GM13976 (cell line): Measurements from ENCODE around the gene POLR1C.
"Not testable (repeated sequence)": the region's sequence is repeated elsewhere in the genome, so short reads cannot be mapped to it uniquely, and the experiment has no call there.

Experiments
- DNase-seq: peaks from one replicate; pipeline ENCODE4 v3.0.0; 2012; ENCODE audit warnings: low spot score
- in situ Hi-C: fragments of 300-500 bp; cut with MboI; formaldehyde crosslinking; loops from one replicate; pipeline ENCODE4 v1.12.0; 2022; ENCODE audit warnings: low sequenced_read_pairs, mixed read lengths, inconsistent platforms; ENCODE audit not compliant: unreplicated experiment
- TF ChIP-seq, protein P1 (sequence below): IDR thresholded peaks from 2 replicates; pipeline ENCODE4 v1.5.1; 2012; ENCODE audit warnings: borderline replicate concordance, mild to moderate bottlenecking; ENCODE audit not compliant: insufficient read depth; ENCODE audit errors: extremely low read depth, missing control alignments, control extremely low read depth

Gene POLR1C, protein sequence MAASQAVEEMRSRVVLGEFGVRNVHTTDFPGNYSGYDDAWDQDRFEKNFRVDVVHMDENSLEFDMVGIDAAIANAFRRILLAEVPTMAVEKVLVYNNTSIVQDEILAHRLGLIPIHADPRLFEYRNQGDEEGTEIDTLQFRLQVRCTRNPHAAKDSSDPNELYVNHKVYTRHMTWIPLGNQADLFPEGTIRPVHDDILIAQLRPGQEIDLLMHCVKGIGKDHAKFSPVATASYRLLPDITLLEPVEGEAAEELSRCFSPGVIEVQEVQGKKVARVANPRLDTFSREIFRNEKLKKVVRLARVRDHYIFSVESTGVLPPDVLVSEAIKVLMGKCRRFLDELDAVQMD

DNA sequence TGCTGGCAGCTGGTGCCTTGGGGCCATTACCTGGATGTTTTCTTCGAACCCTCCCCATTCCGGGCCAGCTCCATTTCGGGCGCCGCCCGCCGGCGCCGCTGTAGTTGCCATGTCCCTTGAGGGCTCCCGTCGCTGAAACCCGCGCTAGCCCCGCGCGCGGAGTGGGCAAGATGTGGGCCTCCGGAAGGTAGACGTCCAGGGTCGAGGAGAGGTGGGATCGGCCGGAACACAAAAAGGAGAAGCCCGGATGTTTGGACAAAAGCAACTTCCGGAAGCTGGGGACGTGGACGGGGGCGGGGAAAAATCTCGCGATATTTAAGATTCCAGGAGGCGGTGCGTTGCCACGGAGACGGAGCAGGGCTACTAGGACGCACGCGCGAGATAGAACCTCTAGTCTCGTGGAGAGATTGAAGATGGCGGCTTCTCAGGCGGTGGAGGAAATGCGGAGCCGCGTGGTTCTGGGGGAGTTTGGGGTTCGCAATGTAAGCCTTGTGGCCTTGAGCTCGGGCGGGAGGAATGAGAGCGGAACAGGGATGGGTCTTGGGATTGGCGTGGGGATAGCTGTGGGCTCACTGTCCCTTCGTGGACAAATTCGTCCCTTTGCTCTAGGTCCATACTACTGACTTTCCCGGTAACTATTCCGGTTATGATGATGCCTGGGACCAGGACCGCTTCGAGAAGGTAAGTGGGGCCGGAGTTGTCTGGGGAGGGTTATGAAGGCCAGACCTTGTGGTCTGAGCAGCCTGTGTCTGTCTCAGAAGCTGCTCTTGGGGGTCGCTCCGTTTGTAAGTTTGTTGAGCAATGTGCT, at the start of gene POLR1C, which contains the start of gene YIPF3:
TSS of gene POLR1C (plus strand) at position 393 of the 808 bp plus-strand sequence. CDS start at position 414, 21 bp downstream.
TSS of gene YIPF3 (minus strand) at position 230 of the 808 bp plus-strand sequence. CDS start at position 111, 119 bp downstream.
- TF ChIP-seq, protein P1, sequence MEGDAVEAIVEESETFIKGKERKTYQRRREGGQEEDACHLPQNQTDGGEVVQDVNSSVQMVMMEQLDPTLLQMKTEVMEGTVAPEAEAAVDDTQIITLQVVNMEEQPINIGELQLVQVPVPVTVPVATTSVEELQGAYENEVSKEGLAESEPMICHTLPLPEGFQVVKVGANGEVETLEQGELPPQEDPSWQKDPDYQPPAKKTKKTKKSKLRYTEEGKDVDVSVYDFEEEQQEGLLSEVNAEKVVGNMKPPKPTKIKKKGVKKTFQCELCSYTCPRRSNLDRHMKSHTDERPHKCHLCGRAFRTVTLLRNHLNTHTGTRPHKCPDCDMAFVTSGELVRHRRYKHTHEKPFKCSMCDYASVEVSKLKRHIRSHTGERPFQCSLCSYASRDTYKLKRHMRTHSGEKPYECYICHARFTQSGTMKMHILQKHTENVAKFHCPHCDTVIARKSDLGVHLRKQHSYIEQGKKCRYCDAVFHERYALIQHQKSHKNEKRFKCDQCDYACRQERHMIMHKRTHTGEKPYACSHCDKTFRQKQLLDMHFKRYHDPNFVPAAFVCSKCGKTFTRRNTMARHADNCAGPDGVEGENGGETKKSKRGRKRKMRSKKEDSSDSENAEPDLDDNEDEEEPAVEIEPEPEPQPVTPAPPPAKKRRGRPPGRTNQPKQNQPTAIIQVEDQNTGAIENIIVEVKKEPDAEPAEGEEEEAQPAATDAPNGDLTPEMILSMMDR = no peak
- DNase-seq = peak; percentile 98
- in situ Hi-C loops = no loop called here

DNA sequence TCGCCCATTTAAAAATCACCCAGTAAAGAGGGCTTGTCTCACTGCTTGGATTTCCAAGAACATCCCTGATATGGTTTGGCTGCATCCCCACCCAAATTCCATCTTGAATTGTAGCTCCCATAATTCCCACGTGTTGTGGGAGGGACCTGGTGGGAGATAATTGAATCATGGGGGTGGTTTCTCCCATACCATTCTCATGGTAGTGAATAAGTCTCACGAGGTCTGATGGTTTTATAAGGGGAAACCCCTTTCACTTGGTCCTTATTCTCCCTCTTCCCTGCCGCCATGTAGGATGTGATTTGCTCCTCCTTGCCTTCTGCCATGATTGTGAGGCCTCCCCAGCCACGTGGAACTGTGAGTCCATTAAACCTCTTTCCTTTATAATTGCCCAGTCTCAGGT, 49.6 kb upstream of the POLR1C start:
- in situ Hi-C loops, DNase-seq: not testable (repeated sequence)

DNA sequence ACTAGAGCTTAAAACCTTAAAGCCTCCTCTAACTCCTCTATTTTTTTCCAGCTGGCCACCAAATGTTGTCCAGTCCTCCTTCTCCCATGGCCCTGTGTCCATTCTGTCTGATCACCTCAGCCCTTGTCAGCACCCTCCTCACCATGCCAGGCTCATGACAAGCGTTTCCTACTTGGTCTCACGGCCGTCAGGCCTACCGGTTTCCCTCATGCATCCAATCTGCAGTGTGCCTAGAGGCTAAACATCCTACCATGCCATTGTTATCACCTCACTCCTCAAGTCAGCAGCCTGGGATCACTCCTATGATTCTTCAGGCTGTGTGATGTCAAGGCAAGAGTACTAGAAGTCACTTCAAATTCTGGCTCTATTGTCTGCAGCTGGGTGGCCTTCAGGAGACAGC, 49.1 kb upstream of the POLR1C start:
- no peak for DNase-seq
- in situ Hi-C loops = no loop called here

DNA sequence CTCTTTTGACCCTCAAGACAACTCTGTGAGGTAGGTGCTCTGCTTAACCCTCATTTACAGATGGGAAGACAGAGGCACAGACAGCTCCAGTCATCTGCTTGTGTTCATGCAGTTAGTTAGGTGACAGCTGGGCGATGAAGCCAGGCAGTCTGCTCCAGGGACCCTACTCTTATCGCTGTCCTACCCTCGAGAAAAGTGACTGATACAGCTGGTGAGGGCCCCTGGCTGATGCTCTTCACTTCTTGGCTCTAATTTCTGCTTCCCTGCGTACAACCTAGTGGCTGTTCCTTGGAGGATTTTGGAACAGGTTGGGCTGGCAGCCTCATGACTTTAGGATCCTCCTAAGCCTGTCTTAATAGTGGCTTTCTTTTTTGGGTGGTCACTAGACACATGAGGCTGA, 48.6 kb upstream of the POLR1C start:
- TF ChIP-seq, protein P1 = no peak
- in situ Hi-C loops = no loop called here
- no peak for DNase-seq

More for the DNA sequence above, 49.1 kb upstream of the POLR1C start:
- TF ChIP-seq, protein P1 = no peak

DNA sequence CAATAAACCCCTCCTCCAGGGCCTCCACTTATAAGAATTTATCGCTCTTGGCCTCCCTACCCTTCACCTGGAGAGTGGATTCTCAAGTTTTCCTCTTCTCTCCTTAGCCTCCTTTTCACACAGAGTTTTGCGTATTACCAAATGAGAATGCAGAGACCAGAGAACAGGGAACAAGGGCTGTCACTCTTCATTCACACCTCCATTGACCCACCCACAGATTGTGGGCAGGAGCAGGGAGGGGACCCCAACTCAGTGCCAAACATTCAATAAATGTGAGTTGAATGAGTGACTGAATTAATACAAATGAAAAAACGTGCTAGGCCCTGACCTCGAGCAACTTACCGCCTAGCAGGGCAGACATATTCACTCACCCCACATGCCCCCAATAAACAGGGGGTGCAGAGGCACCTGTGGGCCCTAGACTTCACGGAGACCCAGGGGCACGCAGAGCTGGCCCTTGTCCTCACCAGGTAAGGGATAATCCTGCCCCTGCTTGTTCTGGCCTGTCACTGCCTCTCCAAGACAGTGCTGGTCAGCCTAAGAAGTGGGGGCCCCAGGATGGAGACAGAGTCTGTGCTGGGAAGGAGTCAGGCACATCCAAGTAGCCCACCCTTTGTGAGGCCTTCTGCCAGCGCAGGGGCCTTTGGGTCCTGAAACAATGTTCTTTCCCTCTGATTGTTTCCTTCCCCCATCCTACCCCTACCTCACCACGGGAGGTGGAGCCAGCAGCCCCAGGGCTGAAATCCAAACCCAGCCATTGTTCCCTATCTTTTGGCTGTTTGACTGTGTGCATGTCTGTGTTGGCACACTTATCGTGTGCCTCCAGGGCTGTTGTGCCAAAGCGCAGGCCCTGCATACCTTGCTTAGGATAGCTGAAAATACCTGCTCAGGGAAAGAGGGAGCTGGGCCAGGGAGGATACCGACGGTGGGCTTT, 47.9 kb upstream of the POLR1C start:
- DNase-seq = no peak
- in situ Hi-C loops = no loop called here
- TF ChIP-seq, protein P1 = no peak

DNA sequence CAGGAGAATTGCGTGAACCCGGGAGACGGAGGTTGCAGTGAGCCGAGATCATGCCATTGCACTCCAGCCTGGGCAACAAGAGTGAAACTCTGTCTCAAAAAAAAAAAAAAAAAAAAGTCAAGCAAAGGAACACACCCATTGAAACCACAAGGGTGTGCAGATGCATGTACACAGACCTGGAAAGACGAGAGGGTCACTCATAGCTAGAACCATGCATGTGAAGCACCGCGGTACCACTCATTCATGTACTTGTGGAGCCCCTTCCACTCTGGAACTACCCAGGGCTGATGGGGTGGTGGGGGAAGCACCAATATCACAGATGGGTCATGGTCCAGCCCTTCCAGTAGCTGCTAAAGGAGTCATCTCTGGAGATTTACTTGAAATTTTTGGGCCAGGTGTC, 46.9 kb upstream of the POLR1C start:
- TF ChIP-seq, protein P1 = no peak
- DNase-seq = no peak

More for the DNA sequence above, 46.9 kb upstream of the POLR1C start:
- in situ Hi-C loops = no loop called here
